ENCODE measurements around the gene MGMT.

DNA sequence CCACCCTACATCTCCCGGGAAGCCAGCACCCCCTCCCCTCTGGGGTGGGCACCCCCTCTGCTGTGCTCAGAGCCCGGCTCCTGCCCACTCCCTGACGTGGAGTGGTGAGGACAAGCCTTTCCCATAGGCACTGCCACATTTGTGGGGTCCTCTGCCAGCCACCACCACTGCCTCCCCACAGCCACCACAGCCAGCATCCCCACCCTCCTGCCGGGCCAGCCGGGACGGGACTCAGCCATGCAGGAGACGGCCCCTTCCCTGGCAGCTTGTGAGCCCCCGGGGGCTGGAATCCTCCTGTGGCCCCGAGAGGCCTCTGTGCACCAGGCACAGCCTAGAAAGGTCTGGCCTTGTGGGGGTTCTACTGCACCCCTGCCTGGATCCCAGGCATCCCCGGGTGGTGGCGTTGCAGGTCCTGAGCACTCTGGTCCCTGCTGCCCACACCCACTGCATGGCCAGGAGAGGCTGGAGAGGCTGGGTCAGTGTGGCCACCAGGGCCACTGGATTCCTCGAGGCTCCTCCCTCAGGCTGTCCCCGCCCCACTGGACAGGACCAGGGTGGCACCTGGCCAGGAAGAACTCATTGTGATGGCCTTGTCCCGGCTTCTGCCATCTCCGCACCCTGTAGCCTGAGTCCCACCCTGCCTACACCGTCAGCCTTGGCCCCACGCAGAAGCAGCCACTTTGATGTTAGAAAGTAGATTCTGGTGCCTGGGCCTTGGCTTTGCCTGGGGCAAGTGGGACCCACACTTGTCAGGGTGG is 349.0 kb downstream of the MGMT start:
- no peak for TF ChIP-seq CHD1 (IDR thresholded peaks at IDR 0.05; ENCODE audit: low read depth, low read length)
- no peak for TF ChIP-seq POLR2A (IDR thresholded peaks at IDR 0.05; ENCODE audit: low read depth, low read length)
- TF ChIP-seq MAZ (IDR thresholded peaks at IDR 0.05; ENCODE audit: borderline replicate concordance, low read depth, low read length), result no peak
- TF ChIP-seq, protein P1, sequence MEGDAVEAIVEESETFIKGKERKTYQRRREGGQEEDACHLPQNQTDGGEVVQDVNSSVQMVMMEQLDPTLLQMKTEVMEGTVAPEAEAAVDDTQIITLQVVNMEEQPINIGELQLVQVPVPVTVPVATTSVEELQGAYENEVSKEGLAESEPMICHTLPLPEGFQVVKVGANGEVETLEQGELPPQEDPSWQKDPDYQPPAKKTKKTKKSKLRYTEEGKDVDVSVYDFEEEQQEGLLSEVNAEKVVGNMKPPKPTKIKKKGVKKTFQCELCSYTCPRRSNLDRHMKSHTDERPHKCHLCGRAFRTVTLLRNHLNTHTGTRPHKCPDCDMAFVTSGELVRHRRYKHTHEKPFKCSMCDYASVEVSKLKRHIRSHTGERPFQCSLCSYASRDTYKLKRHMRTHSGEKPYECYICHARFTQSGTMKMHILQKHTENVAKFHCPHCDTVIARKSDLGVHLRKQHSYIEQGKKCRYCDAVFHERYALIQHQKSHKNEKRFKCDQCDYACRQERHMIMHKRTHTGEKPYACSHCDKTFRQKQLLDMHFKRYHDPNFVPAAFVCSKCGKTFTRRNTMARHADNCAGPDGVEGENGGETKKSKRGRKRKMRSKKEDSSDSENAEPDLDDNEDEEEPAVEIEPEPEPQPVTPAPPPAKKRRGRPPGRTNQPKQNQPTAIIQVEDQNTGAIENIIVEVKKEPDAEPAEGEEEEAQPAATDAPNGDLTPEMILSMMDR (conservative IDR thresholded peaks at IDR 0.05; ENCODE audit: low read depth, low read length), result no peak
- no peak for TF ChIP-seq BHLHE40 (IDR thresholded peaks at IDR 0.05; ENCODE audit: low read depth, low read length)
- TF ChIP-seq RFX5 (IDR thresholded peaks at IDR 0.05; ENCODE audit: low read depth, low read length), result no peak
- TF ChIP-seq MAFK (IDR thresholded peaks at IDR 0.05; ENCODE audit: low read depth, low read length), result no peak
- TF ChIP-seq MXI1 (IDR thresholded peaks at IDR 0.05; ENCODE audit: borderline replicate concordance, low read depth, low read length), result no peak
- no peak for TF ChIP-seq CEBPB (IDR thresholded peaks at IDR 0.05; ENCODE audit: low read depth, low read length)
- TF ChIP-seq, protein P2, sequence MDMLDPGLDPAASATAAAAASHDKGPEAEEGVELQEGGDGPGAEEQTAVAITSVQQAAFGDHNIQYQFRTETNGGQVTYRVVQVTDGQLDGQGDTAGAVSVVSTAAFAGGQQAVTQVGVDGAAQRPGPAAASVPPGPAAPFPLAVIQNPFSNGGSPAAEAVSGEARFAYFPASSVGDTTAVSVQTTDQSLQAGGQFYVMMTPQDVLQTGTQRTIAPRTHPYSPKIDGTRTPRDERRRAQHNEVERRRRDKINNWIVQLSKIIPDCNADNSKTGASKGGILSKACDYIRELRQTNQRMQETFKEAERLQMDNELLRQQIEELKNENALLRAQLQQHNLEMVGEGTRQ (IDR thresholded peaks at IDR 0.05; ENCODE audit: low read depth, low read length), result no peak
- no peak for TF ChIP-seq NFE2L2 (IDR thresholded peaks at IDR 0.05; ENCODE audit: low read depth, low read length)
- TF ChIP-seq RAD21 (IDR thresholded peaks at IDR 0.05; ENCODE audit: low read length), result no peak
- TF ChIP-seq, protein P3, sequence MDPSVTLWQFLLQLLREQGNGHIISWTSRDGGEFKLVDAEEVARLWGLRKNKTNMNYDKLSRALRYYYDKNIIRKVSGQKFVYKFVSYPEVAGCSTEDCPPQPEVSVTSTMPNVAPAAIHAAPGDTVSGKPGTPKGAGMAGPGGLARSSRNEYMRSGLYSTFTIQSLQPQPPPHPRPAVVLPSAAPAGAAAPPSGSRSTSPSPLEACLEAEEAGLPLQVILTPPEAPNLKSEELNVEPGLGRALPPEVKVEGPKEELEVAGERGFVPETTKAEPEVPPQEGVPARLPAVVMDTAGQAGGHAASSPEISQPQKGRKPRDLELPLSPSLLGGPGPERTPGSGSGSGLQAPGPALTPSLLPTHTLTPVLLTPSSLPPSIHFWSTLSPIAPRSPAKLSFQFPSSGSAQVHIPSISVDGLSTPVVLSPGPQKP (IDR thresholded peaks at IDR 0.05; ENCODE audit: borderline replicate concordance, low read depth, low read length), result no peak
- TF ChIP-seq FOS (IDR thresholded peaks at IDR 0.05; ENCODE audit: low read depth, low read length), result no peak

All from IMR-90 (cell line).